AG04450 (cell line): Measurements from ENCODE around the gene WDR49. TPM values are rescaled to one million over a fixed set of nuclear protein-coding genes. Genes with fewer than 3 reads are reported as not detected.
A peak's percentile ranks its signal among the peaks of the same experiment; 100 is the strongest.

ENCODE experiments used
- CTCF ChIA-PET: fragments of 300-600, 350-600 bp; formaldehyde crosslinking; extraction: SDS; loops from one replicate; lab custom pipeline; 2022; ENCODE audit warnings: antibody characterized with exemption, inconsistent platforms; lab: Charles Lee
- POLR2A ChIA-PET: fragments of 350-600 bp; formaldehyde crosslinking; extraction: SDS; loops from one replicate; lab custom pipeline; 2021; ENCODE audit warnings: antibody characterized with exemption, inconsistent platforms; lab: Yijun Ruan, JAX
- DNase-seq: peaks from one replicate; pipeline ENCODE4 v3.0.0-alpha.2; 2011; ENCODE audit warnings: low read depth, low spot score
- H3K27ac ChIP-seq: one replicate; pipeline ENCODE4 v1.5.1; 2012; ENCODE audit warnings: low read depth, low read length, control low read depth
- H3K27me3 ChIP-seq: one replicate; pipeline ENCODE4 v1.6.0; 2012; ENCODE audit warnings: low read length; ENCODE audit not compliant: control insufficient read depth, insufficient read depth
- H3K4me3 ChIP-seq: 2 replicates; pipeline ENCODE4 v1.5.1; 2011; ENCODE audit warnings: mild to moderate bottlenecking, low read depth, low read length, control low read depth
- H3K9me3 ChIP-seq: 2 replicates; pipeline ENCODE4 v1.5.1; 2012; ENCODE audit warnings: low read length; ENCODE audit not compliant: control insufficient read depth, insufficient read depth
- CTCF ChIP-seq: IDR thresholded peaks from 2 replicates; pipeline ENCODE4 v1.5.1; 2011; ENCODE audit warnings: low read depth, low read length, control low read depth, inconsistent platforms
- polyA plus RNA-seq: library from polyadenylated mRNA; depleted of rRNA; stranded (reverse); fragments of >200 nt; gene quantifications from 2 replicates; pipeline ENCODE4 v1.2.3, GENCODE V29; 2011

WDR49 gene
- polyA plus RNA-seq, 1 experiment = not detected

- TF ChIP-seq CTCF = peak; percentile 62
- Histone ChIP-seq H3K27me3 (no peaks in the 10 kb centered on the region), H3K9me3 (no peaks in the 10 kb centered on the region), H3K4me3 (no peak overlapping the region), H3K27ac (no peak overlapping the region)
- peak; percentile 24 for DNase-seq
- ChIA-PET POLR2A (no interaction called here), CTCF (interaction anchor here (0.7 to 3.4 kb wide), 25 partner anchors 9 to 1829 kb away, joined by 3 to 40 read pairs (median 7); partner anchors contain the start of genes PDCD10, SERPINI1 and ZBBX)
These were observed 30.7 kb upstream of the WDR49 start for GRCh38 chr3:167684388-167684993.

- POLR2A ChIA-PET = no interaction called here
- Histone ChIP-seq H3K4me3 (no peak overlapping the region), H3K27ac (no peak overlapping the region), H3K27me3 (no peaks in the 10 kb centered on the region), H3K9me3 (peaks cover 4% of the 10 kb centered on the region)
- no peak for TF ChIP-seq CTCF
- CTCF ChIA-PET = no interaction called here
- no peak for DNase-seq
These were observed 25.8 kb upstream of the WDR49 start for GRCh38 chr3:167679526-167679925.

GRCh38 chr3:167675848-167676247, 22.1 kb upstream of the WDR49 start:
- TF ChIP-seq CTCF = no peak
- H3K4me3 ChIP-seq = no peak overlapping the region
- ChIA-PET CTCF (interaction anchor here (0.7 to 3.5 kb wide), 2 partner anchors 9 to 235 kb away, joined by 6 to 22 read pairs; no protein-coding TSS in a partner anchor), POLR2A (no interaction called here)
- DNase-seq = no peak
- no peaks in the 10 kb centered on the region for H3K27me3 ChIP-seq
- H3K9me3 ChIP-seq = peaks cover 4% of the 10 kb centered on the region
- no peak overlapping the region for H3K27ac ChIP-seq

- peaks cover 4% of the 10 kb centered on the region for H3K9me3 ChIP-seq
- H3K27ac ChIP-seq = no peak overlapping the region
- no peaks in the 10 kb centered on the region for H3K27me3 ChIP-seq
- POLR2A ChIA-PET = no interaction called here
- CTCF ChIA-PET = interaction anchor here (3.5 kb wide), 1 partner anchor 12 kb away, joined by 22 read pairs; no protein-coding TSS in a partner anchor
- no peak for TF ChIP-seq CTCF
- H3K4me3 ChIP-seq = no peak overlapping the region
- no peak for DNase-seq
These were observed 19.5 kb upstream of the WDR49 start for GRCh38 chr3:167673221-167673620.

DNA sequence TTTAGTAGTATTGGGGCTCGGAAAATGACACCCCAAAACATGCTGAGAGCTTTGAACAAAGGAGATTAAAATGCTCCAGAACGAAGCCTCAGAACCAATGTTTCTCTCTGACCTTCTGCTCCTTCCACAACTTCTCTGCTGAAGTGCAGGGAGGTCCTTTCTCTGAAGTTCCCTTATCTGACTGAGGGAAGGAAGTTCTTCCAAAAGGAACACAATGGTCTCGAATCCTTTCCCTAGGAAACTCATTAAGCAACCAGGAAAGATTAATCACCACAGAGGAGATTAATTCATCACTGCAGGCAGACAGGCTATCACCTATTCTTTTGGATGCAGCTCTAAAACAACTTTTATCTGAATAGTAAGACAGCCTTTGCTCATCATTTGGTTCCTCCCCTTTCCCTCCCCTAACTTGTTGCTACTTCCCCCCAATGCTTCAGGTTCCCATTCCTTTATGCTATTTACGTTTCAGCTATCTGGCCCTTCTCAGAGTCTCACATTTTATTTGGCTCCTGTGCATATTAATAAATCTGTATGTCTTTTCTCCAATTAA, 18.2 kb upstream of the WDR49 start:
- no peaks in the 10 kb centered on the region for H3K27me3 ChIP-seq
- H3K27ac ChIP-seq = no peak overlapping the region
- ChIA-PET CTCF (interaction anchor here (1.3 to 1.7 kb wide), 2 partner anchors 12 to 13 kb away, joined by 4 to 8 read pairs; no protein-coding TSS in a partner anchor), POLR2A (no interaction called here)
- DNase-seq = no peak
- no peak for TF ChIP-seq CTCF
- peaks cover 4% of the 10 kb centered on the region for H3K9me3 ChIP-seq
- H3K4me3 ChIP-seq = no peak overlapping the region
